ENCODE data around the gene TTLL10.

TTLL10 gene, protein sequence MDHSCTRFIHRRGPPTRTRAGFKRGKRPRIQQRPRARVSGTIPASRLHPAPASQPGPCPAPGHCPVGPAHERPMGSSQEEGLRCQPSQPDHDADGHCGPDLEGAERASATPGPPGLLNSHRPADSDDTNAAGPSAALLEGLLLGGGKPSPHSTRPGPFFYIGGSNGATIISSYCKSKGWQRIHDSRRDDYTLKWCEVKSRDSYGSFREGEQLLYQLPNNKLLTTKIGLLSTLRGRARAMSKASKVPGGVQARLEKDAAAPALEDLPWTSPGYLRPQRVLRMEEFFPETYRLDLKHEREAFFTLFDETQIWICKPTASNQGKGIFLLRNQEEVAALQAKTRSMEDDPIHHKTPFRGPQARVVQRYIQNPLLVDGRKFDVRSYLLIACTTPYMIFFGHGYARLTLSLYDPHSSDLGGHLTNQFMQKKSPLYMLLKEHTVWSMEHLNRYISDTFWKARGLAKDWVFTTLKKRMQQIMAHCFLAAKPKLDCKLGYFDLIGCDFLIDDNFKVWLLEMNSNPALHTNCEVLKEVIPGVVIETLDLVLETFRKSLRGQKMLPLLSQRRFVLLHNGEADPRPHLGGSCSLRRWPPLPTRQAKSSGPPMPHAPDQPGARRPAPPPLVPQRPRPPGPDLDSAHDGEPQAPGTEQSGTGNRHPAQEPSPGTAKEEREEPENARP
- total RNA-seq = 0.04 to 0.06 reads per million in 2 experiments

- DNase-seq (ENCODE audit: low read depth) = no peak
These were observed at the start of gene TTLL10 for GRCh38 chr1:1173793-1174415. Gene TTLL10, plus strand, starts transcription at chr1:1173880. Its CDS starts 5,336 bp downstream, at chr1:1179216.

- DNase-seq (ENCODE audit: low read depth) = no peak
These were observed 49.2 kb upstream of the TTLL10 start for GRCh38 chr1:1124508-1124785.

DNA sequence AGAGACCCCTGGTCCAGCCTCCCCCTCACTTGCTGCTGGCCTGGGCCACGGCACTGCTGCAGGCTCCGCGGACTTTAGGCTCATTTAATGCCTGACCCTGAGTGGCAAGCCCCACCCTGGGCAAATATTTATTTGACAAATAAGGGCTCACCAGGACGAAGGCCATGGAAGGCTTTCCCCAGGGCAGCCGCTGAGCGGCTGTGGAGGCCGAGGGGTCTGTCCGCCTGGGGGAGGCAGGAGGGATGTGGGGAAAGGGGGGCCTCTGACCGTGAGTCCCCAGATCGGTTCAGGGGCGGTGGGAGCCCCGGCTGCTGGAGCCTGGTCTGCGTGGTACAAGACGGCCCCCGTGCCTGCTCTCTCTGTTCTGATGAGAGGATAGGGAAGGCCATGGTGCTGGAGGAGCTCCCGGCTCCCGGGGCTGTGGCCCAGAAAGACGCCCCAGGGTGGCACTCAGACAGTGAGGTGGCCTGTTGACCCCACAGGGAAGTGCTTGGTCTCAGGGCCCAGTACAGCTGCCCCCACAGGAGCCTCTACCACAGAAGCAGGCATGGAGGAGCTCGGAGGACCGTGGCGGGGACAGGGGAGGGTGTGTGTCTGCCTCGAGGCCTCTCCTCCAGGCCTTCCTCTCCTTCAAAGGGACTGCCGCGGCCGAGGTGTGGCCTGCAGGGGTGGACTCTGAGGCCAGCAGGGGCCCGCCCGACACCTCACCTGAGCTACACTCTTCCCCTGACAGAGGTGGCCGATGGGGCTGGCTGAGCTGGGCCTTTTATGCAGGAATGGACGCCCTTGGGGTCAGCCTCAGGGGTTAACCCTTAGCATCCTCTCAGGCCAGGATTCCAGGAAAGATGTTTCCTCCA lies 48.7 kb upstream of the TTLL10 start:
- DNase-seq (ENCODE audit: low read depth) = no peak

GRCh38 chr1:1125945-1126344 lies 47.7 kb upstream of the TTLL10 start:
- no peak for DNase-seq (ENCODE audit: low read depth)

GRCh38 chr1:1127551-1128451 lies 45.9 kb upstream of the TTLL10 start:
- no peak for DNase-seq (ENCODE audit: low read depth)

- DNase-seq (ENCODE audit: low read depth) = no peak
These were observed 45.1 kb upstream of the TTLL10 start for GRCh38 chr1:1128454-1129139.

DNA sequence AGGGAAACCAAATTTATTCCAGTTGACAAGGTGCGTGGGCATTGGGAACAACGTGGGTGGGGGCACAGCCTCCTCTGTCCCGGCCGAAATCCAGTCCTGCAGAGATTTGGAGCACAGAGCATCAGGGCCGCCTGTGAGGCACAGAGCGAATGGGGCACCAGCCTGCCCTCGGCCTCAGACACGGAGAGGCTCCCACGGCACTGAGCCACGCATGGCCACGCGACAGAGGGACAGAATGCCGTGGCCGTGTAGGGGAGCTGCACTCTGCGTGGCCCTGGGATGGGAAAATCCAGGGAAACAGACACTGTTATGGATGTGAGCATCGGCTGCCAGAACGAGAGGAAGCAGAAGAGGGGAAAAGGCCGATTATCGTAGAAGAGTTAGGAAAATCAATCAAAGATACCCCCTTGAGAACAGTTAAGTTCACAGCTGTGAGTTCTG lies 44.3 kb upstream of the TTLL10 start:
- no peak for DNase-seq (ENCODE audit: low read depth)

GRCh38 chr1:1130206-1131120 lies 43.2 kb upstream of the TTLL10 start:
- DNase-seq (ENCODE audit: low read depth) = no peak

GRCh38 chr1:1132042-1132950 lies 41.4 kb upstream of the TTLL10 start:
- no peak for DNase-seq (ENCODE audit: low read depth)

DNA sequence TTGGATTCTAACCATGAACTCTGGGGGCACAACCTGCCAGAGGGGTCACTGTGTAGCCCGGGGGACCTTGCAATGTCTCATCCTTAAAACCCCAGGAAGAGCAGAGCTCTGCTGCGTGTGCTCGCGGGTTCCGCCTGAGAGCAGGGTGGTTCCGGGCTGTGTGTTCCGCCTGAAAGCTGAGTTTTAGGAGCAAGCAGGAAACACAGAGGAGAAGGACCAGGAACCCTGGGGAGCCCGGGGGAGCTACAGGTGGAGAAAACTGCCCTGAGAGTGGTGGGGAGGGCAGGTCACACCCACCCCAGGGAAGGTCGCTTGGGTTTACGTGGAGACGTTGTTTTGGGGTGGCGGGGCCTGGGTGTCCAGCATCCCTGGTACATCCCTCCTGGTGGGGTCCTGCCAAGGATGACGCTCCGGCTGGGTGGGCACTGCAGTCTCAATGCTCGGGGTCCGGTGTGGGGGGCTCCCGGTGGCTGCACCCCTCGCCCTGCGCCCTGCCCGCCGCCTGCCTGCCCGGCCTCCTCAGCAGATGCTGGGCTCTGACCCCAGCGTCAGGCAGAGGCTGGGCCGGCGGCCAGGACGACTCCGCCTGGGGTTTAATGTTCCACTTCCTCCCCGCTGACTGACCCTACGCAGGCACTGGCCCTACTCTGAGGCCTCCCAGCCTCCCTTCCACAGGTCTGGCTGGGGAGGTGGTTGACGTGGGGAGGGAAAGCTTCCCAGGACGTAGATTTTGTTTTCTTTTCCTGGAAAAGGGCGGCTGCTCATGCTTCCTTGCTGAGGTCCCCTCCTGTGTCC lies 40.5 kb upstream of the TTLL10 start:
- no peak for DNase-seq (ENCODE audit: low read depth)

DNA sequence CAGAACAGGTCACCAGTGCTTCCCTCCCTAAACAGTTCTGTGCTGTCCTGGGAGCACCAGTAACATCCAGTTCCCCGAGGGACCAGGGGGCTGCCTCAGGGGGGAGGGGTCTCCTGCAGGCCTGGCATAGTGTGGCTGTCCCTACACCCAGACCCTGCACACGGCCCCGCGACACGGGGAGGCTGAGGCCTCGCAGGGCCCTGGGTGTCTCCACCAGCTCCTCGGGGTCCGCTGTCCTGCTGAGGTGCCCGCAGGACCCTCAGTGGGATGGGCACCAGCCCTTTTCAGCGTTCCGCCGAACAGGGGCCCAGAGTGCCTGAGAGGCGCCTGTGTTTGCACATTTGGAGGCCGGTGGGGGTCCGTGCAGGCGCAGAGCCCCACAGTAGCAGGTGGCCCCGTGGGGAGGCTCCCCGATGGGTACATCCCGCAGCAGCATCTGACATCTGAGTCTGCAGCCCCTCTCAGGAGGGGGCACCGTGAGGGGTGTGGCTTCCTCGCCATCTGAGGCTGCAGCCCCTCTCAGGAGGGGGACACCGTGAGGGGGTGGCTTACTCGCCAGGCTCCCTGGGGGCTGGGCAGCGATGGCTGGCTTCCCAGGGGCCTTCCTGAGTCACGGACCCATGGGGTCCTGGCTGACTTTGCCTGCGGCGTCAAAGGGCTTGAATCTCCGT lies 39.2 kb upstream of the TTLL10 start:
- DNase-seq (ENCODE audit: low read depth) = no peak

GRCh38 chr1:1135339-1136136 lies 38.1 kb upstream of the TTLL10 start:
- no peak for DNase-seq (ENCODE audit: low read depth)

DNA sequence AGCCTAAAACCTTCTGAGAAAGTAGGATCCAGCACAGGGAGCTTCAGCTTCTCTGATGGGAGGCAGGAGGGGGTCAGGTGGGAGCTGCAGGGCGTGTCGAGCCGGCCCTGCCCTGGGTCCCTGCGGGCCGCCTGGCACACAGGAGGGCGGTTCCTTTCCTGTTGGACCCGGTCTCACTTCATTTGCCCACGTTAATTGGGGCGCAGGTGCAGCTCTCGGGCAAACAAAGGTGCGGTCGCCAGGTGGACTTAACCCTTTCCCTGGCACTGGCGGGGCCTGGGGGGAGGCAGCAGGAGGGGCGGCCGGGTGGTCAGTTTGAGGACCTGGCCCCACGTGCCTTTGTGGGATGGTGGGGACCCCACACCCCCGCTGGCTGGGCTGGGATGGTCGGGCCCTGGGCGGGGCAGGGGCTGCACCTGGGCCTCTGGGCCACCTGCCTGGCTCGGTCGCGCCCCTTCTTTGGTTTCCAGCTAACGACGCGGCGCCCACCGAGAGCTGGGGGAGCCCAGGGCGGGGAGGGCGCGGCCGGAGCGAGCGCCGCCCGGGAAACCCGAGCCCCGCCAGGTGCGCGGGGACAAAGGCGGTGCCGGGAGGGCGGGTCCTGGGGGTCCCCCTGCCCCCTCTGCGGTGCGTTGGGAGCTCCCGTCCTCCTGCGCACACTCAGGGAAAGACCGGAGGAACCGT lies 37.0 kb upstream of the TTLL10 start:
- DNase-seq (ENCODE audit: low read depth) = no peak

DNA sequence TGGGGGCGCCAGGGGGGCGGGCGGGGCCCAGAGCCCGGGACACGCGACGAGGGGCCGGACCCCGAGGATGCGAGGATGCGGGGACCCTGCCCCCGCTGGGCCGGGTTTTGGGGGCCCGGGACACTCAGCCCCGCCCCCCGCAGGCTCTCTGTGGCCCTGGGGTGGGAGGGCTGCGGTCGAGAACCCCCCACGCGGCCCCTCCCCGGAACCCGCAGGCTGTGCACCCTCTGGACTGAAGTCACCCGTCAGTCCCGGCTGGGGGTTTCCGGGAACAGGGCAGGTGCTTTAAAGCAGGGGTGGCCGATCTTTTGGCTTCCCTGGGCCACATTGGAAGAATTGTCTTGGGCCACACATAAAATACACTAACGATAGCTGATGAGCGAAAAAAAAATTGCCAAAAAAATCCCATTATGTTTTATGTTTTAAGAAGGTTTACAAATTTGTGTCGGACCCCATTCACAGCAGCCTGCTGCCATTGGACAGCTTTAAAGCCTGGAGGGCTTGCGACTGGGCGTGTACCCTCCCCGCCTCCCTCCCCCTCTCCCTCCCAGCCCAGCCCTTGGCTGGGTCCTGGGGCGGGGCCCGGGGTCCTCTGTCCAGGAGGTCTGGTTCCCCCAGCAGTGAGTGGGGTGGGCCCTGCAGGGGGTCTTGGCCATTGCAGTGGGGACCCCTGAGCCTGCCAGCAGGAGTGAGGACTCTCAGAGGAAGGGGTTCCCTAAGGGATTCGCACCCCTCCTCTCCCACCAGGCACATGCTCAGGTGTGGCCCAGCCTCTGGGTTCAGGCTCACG lies 36.2 kb upstream of the TTLL10 start:
- DNase-seq (ENCODE audit: low read depth) = peak; percentile 42

DNA sequence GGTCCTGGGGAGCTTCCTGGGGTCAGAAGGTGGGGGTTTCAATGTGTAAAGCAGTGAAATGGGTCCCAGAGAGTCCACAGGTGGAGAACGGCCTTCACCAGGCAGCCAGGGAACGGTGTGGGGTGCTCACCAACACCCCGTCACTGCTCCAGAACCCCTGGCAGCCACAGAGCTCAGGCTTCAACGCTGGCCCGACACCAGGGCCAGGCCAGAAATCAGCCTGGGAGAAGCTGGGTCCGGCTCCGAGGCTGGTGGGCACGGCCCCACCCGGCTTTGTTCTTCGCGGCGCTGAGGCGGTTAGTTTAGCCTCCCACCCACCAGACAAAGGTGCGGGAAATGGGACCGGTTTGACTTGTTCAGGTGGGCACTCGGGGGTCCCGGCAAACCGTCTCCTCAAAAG lies 33.0 kb upstream of the TTLL10 start:
- no peak for DNase-seq (ENCODE audit: low read depth)

Measured in T follicular helper cell (primary cell).